Neural cell (in vitro differentiated cells): Measurements from ENCODE around the gene CDCA7L. TPM values are rescaled to one million over a fixed set of nuclear protein-coding genes. Genes with fewer than 3 reads are reported as not detected.

Experiments used
- H2AFZ ChIP-seq: fragments of 200-600, 300-800 bp; sonication (generic), shearing (Covaris generic); 2 replicates; pipeline ENCODE4 v1.6.0; 2014; ENCODE audit warnings: low read depth, mild to moderate bottlenecking, antibody characterized with exemption, low read length, moderate library complexity
- H3F3A ChIP-seq: fragments of 200-600 bp; shearing (Covaris generic); 2 replicates; pipeline ENCODE4 v1.6.1; 2016; ENCODE audit warnings: mild to moderate bottlenecking, moderate library complexity, mixed read lengths, antibody characterized with exemption, low read length; ENCODE audit not compliant: insufficient read depth, poor library complexity, severe bottlenecking
- H3K27ac ChIP-seq: fragments of 200-600, 300-800 bp; sonication (generic), shearing (Covaris generic); 2 replicates; pipeline ENCODE4 v1.5.1; 2014; ENCODE audit warnings: mild to moderate bottlenecking, low read length, moderate library complexity
- H3K27me3 ChIP-seq: fragments of 300-800, 200-600 bp; sonication (generic), shearing (Covaris generic); 2 replicates; pipeline ENCODE4 v1.6.0; 2014; ENCODE audit warnings: mild to moderate bottlenecking, low read depth, low read length, moderate library complexity; ENCODE audit not compliant: insufficient read depth
- H3K36me3 ChIP-seq: fragments of 300-800, 200-600 bp; sonication (generic), shearing (Covaris generic); 2 replicates; pipeline ENCODE4 v1.5.1; 2014; ENCODE audit warnings: mild to moderate bottlenecking, antibody characterized with exemption, low read length, moderate library complexity; ENCODE audit not compliant: insufficient read depth
- H3K4me2 ChIP-seq: fragments of 300-800, 200-600 bp; sonication (generic), shearing (Covaris generic); 2 replicates; pipeline ENCODE4 v1.6.0; 2014; ENCODE audit warnings: mild to moderate bottlenecking, low read length
- H3K4me3 ChIP-seq: fragments of 300-800, 200-600 bp; sonication (generic), shearing (Covaris generic); 2 replicates; pipeline ENCODE4 v1.5.1; 2014; ENCODE audit warnings: mild to moderate bottlenecking, low read length, moderate library complexity
- H3K79me2 ChIP-seq: fragments of 200-600 bp; shearing (Covaris generic); replicated peaks from 2 replicates; pipeline ENCODE4 v1.6.0; 2014; ENCODE audit warnings: mild to moderate bottlenecking, low read length, moderate library complexity; ENCODE audit not compliant: insufficient read depth
- H3K9ac ChIP-seq: fragments of 300-800, 200-600 bp; sonication (generic), shearing (Covaris generic); 2 replicates; pipeline ENCODE4 v1.6.1; 2016; ENCODE audit warnings: mild to moderate bottlenecking, low read length, mixed read lengths
- H3K9me2 ChIP-seq: fragments of 200-600 bp; shearing (Covaris generic); 2 replicates; pipeline ENCODE4 v1.6.1; 2016; ENCODE audit warnings: mild to moderate bottlenecking, low read length, mixed read lengths; ENCODE audit not compliant: insufficient read depth
- H3K9me3 ChIP-seq: fragments of 200-600, 300-800 bp; sonication (generic), shearing (Covaris generic); 2 replicates; pipeline ENCODE4 v1.6.1; 2016; ENCODE audit warnings: mild to moderate bottlenecking, mixed run types, low read length, moderate library complexity, mixed read lengths
- H4K20me1 ChIP-seq: fragments of 200-600 bp; shearing (Covaris generic); 2 replicates; pipeline ENCODE4 v1.6.1; 2016; ENCODE audit warnings: mild to moderate bottlenecking, mixed run types; ENCODE audit not compliant: insufficient read depth
- CTCF ChIP-seq: fragments of 450-650 bp; IDR thresholded peaks from 2 replicates; pipeline ENCODE4 v1.5.1; 2014; ENCODE audit warnings: antibody characterized with exemption, mild to moderate bottlenecking, moderate library complexity; ENCODE audit not compliant: poor library complexity, severe bottlenecking
- EP300 ChIP-seq: fragments of 450-650 bp; conservative IDR thresholded peaks from 2 replicates; pipeline ENCODE4 v1.6.1; 2014; ENCODE audit warnings: antibody characterized with exemption, mild to moderate bottlenecking, moderate library complexity; ENCODE audit not compliant: poor library complexity, severe bottlenecking
- EZH2 ChIP-seq: fragments of 200-600, 300-800 bp; shearing (Covaris generic), sonication (generic); IDR thresholded peaks from 2 replicates; pipeline ENCODE4 v1.6.1; 2014; ENCODE audit warnings: antibody characterized with exemption, low read length, borderline replicate concordance, mild to moderate bottlenecking; ENCODE audit not compliant: insufficient read depth, poor library complexity, severe bottlenecking
- MXI1 ChIP-seq: fragments of 450-650 bp; conservative IDR thresholded peaks from 2 replicates; pipeline ENCODE4 v1.6.1; 2014; ENCODE audit warnings: antibody characterized with exemption, mild to moderate bottlenecking; ENCODE audit not compliant: poor library complexity, severe bottlenecking
- POLR2AphosphoS5 ChIP-seq: IDR thresholded peaks from 2 replicates; pipeline ENCODE4 v1.6.1; 2012
- RAD21 ChIP-seq: fragments of 450-650 bp; conservative IDR thresholded peaks from 2 replicates; pipeline ENCODE4 v1.6.1; 2014; ENCODE audit warnings: antibody characterized with exemption, mild to moderate bottlenecking, moderate library complexity
- REST ChIP-seq: IDR thresholded peaks from 2 replicates; pipeline ENCODE4 v1.6.1; 2012; ENCODE audit warnings: borderline replicate concordance
- SMC3 ChIP-seq: fragments of 450-650 bp; conservative IDR thresholded peaks from 2 replicates; pipeline ENCODE4 v1.6.1; 2014; ENCODE audit warnings: antibody characterized with exemption, mild to moderate bottlenecking, moderate library complexity; ENCODE audit not compliant: poor library complexity
- TAF1 ChIP-seq: IDR thresholded peaks from 2 replicates; pipeline ENCODE4 v1.6.1; 2012; ENCODE audit warnings: low read depth
- polyA plus RNA-seq: library from polyadenylated mRNA; depleted of rRNA; stranded (reverse); fragments of >200 nt; gene quantifications from 2 replicates; pipeline ENCODE4 v1.2.3, GENCODE V29; 2014

CDCA7L gene
- polyA plus RNA-seq, 1 donor from 2014 or later: 3.4 TPM

DNA sequence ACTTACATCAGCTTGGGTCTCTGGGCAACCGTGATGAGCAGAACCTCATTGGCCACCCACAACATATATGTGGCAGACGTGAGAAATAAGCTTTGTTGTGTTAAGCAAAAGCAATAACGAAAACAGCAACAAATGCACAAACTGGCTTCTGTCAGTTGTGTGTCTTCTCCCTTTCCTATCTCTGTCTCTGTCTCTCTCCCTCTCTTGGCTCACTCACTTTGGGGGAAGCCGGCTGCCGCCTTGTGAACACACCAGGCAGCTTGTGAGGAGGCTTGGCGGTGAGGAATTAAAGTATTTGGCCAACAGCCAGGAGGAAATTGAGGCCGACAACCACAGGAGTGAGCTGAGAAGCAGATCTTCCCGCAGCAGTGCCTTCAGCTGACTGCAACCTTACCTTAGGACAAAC lies 21.9 kb upstream of the CDCA7L start:
- no peak overlapping the region for H3K4me3 ChIP-seq
- no peak overlapping the region for H2AFZ ChIP-seq
- H3K36me3 ChIP-seq: no peaks in the 10 kb centered on the region
- H3K9ac ChIP-seq: no peak overlapping the region
- no peaks in the 10 kb centered on the region for H3K9me2 ChIP-seq
- H3K27ac ChIP-seq: no peak overlapping the region
- no peaks in the 10 kb centered on the region for H3K79me2 ChIP-seq
- no peak overlapping the region for H3K4me2 ChIP-seq
- no peaks in the 10 kb centered on the region for H3F3A ChIP-seq
- TF ChIP-seq MXI1 (no peak), POLR2AphosphoS5 (no peak), RAD21 (no peak)
- H3K27me3 ChIP-seq: no peaks in the 10 kb centered on the region
- H4K20me1 ChIP-seq: no peaks in the 10 kb centered on the region
- no peaks in the 10 kb centered on the region for H3K9me3 ChIP-seq

DNA sequence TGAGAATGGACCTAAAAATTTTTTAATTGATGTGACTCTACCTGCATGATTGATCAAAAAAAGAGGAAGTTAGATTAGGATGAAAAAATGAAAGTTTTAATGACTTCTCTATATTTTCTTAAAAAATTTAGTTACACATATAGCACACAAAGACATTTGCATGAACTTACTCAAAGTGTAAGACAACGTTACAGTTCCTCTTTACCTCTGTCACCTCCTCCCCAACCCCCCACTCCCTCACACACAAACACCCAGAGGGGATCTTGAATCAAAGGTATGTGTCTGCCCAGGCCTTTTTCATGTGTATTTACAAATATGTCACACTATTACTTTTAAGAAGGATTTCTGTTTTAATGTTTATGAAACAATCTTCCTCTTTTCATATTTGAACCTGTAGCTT lies 20.6 kb upstream of the CDCA7L start:
- Histone ChIP-seq H3K27me3 (no peaks in the 10 kb centered on the region), H3K9me3 (no peaks in the 10 kb centered on the region), H3K9me2 (no peaks in the 10 kb centered on the region), H3F3A (no peaks in the 10 kb centered on the region), H3K4me2 (no peak overlapping the region), H2AFZ (no peak overlapping the region), H3K27ac (no peak overlapping the region), H3K79me2 (no peaks in the 10 kb centered on the region), H3K4me3 (no peak overlapping the region), H4K20me1 (no peaks in the 10 kb centered on the region), H3K9ac (no peak overlapping the region), H3K36me3 (no peaks in the 10 kb centered on the region)
- no peak for TF ChIP-seq EZH2
- TF ChIP-seq REST: no peak
- no peak for TF ChIP-seq TAF1
- no peak for TF ChIP-seq RAD21
- no peak for TF ChIP-seq CTCF
- no peak for TF ChIP-seq POLR2AphosphoS5
- TF ChIP-seq SMC3: no peak

DNA sequence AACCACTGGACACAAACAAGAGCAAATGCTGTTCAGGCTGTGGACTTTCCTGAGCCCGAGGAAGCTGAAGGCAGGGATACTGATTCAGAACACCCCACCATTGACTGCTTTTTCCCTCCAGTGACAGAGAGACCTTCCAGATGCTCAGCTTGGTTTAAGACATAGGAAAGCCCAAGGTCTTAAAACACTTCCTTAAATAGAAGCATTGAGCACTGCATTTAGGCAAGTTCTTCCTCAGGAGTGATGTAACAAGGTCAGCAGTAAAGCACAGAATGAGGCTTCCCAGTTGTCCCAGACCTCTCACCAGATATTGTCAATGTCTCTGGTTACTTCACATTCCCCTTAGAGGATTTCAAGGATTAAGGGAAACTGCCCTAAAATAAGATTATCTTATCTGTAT lies 19.6 kb upstream of the CDCA7L start:
- Histone ChIP-seq H3K36me3 (no peaks in the 10 kb centered on the region), H3K4me2 (no peak overlapping the region), H3K9me2 (no peaks in the 10 kb centered on the region), H2AFZ (no peak overlapping the region), H3K27me3 (no peaks in the 10 kb centered on the region), H3K4me3 (no peak overlapping the region), H3K9me3 (no peaks in the 10 kb centered on the region), H3F3A (no peaks in the 10 kb centered on the region), H4K20me1 (no peaks in the 10 kb centered on the region), H3K27ac (no peak overlapping the region), H3K79me2 (no peaks in the 10 kb centered on the region), H3K9ac (no peak overlapping the region)
- TF ChIP-seq REST: no peak
- TF ChIP-seq TAF1: no peak
- no peak for TF ChIP-seq RAD21
- no peak for TF ChIP-seq MXI1
- TF ChIP-seq CTCF: no peak
- no peak for TF ChIP-seq EZH2
- TF ChIP-seq SMC3: no peak
- no peak for TF ChIP-seq EP300
- no peak for TF ChIP-seq POLR2AphosphoS5
